Ovary (tissue), 9 donors: Measurements from ENCODE around the gene RGS12. TPM values are rescaled to one million over a fixed set of nuclear protein-coding genes. Genes with fewer than 3 reads are reported as not detected.
A peak's percentile ranks its signal among the peaks of the same experiment; 100 is the strongest.

Experiments used
- DNase-seq, 5 donors: peaks; one replicate each; pipeline ENCODE4 v3.0.0-alpha.2; 2019 to 2020
- H3K27ac ChIP-seq, 2 donors: fragments of 200-600 bp; one replicate each; pipeline versions ENCODE4 v1.5.1 to v1.8.0; 2019 to 2022
- H3K27me3 ChIP-seq: fragments of 200-600 bp; one replicate; pipeline ENCODE4 v1.8.0; 2022
- H3K36me3 ChIP-seq: fragments of 200-600 bp; sonication (generic); one replicate; pipeline ENCODE4 v1.5.1; 2019
- H3K4me1 ChIP-seq: one replicate; pipeline ENCODE4 v1.8.1; 2013; ENCODE audit warnings: mild to moderate bottlenecking, moderate library complexity; ENCODE audit not compliant: insufficient read depth
- H3K4me3 ChIP-seq: fragments of 200-600 bp; sonication (generic); one replicate; pipeline ENCODE4 v1.5.1; 2017
- H3K9me3 ChIP-seq, 2 donors: fragments of 200-600 bp in 1 of 2; sonication (generic) in 1 of 2; one replicate each; pipeline versions ENCODE4 v1.5.1 to v1.8.1; 2013 to 2019; ENCODE audit warnings: mild to moderate bottlenecking in 1 of 2, moderate library complexity in 1 of 2
- CTCF ChIP-seq, 3 donors: fragments of 450-650 bp in 2 of 3; fragments of 200-600 bp in 1 of 3; IDR thresholded peaks; one replicate each; pipeline versions ENCODE4 v1.5.1 to v1.8.0; 2016 to 2022; ENCODE audit warnings: antibody characterized with exemption in 3 of 3, mild to moderate bottlenecking in 1 of 3
- EP300 ChIP-seq: sonication (generic); formaldehyde crosslinking; IDR thresholded peaks from one replicate; pipeline ENCODE4 v1.6.1; 2017; ENCODE audit warnings: antibody characterized with exemption
- POLR2A ChIP-seq: fragments of 450-650 bp; IDR thresholded peaks from one replicate; pipeline ENCODE4 v1.6.1; 2017; ENCODE audit warnings: antibody characterized with exemption, mild to moderate bottlenecking, moderate library complexity
- WGBS, 3 donors: extraction: QIAGEN DNeasy Blood & Tissue Kit in 1 of 3; methylation state at CpG; one replicate each; pipeline versions ENCODE4 v1.1.5 to v1.1.7; 2013 to 2017; 5-methylcytosine and 5-hydroxymethylcytosine counted together
- intact Hi-C, 4 donors: fragments of 100-400 bp; cut with DNase I; formaldehyde crosslinking; loops; one replicate each; pipeline versions ENCODE4 v1.11.0 to v1.15.1; 2022 to 2023
- polyA plus RNA-seq, 2 donors: library from polyadenylated mRNA; stranded (reverse); fragments of 200-250 nt in 1 of 2; fragments of 350-450 nt in 1 of 2; fragmentation: Illumina TruSeq in 1 of 2; extraction: RNeasy Lipid Tissue Mini Kit (QIAGEN cat#74804) in 1 of 2; gene quantifications; one replicate each; pipeline ENCODE4 v1.2.3, GENCODE V29; 2013 to 2014
- total RNA-seq, 7 donors: library from RNA; depleted of rRNA in 2 of 7; stranded (reverse); fragments of >200 nt in 2 of 7; fragmentation: NEBNext Ultra II Directional in 3 of 7; extraction: Animal tissue kit (Norgen Biotek cat#: 25700) in 3 of 7; gene quantifications; one replicate each; pipeline versions ENCODE4 v1.1.0 to v1.2.4, GENCODE V29; 2016 to 2023
- donor health status: DM: no; HTN: no; CAD: no; lungs with moderate emphysema.
- donor health status: DM: no; HTN: no; CAD: no.
- donor health status: Bipolar disorder and iron deficiency.
- donor health status: DM: yes; HTN: yes; CAD: no.
- donor health status: DM: no; HTN: no; CAD: no.
- donor health status: DM: yes; HTN: yes; CAD: no.

The RGS12 gene
- total and polyA plus RNA-seq, 9 donors, result 11.4 to 50.7 (median 30.9) TPM

- H3K9me3 ChIP-seq, result no peaks in the 10 kb centered on the region
- H3K4me1 ChIP-seq, result no peaks in the 10 kb centered on the region
- H3K27ac ChIP-seq, result no peak overlapping the region
- TF ChIP-seq CTCF (IDR thresholded peaks at IDR 0.05) (no peak), POLR2A (no peak), EP300 (no peak)
- DNase-seq, result peak in 1 of 5 donors; percentile 12
- H3K36me3 ChIP-seq, result no peaks in the 10 kb centered on the region
- intact Hi-C loops, result no loop called here
- H3K27me3 ChIP-seq, result no peaks in the 10 kb centered on the region
- H3K4me3 ChIP-seq, result no peak overlapping the region
- 81 to 83% (median 82%) methylated on average over 28 of the region's 28 CpGs for WGBS, 3 donors
These were observed 29.6 kb upstream of the RGS12 start for GRCh38 chr4:3263053-3263875.

- no peak overlapping the region for H3K27ac ChIP-seq
- H3K4me3 ChIP-seq, result no peak overlapping the region
- TF ChIP-seq POLR2A (no peak), CTCF (IDR thresholded peaks at IDR 0.05) (no peak), EP300 (no peak)
- no peaks in the 10 kb centered on the region for H3K4me1 ChIP-seq
- H3K27me3 ChIP-seq, result no peaks in the 10 kb centered on the region
- intact Hi-C loops, result no loop called here
- DNase-seq, result no peak
- 63 to 73% (median 68%) methylated on average over 6 of the region's 6 CpGs for WGBS, 3 donors
- no peaks in the 10 kb centered on the region for H3K9me3 ChIP-seq
- H3K36me3 ChIP-seq, result no peaks in the 10 kb centered on the region
These were observed 29.0 kb upstream of the RGS12 start for GRCh38 chr4:3263876-3264193.

- Histone ChIP-seq H3K36me3 (no peaks in the 10 kb centered on the region), H3K4me1 (no peaks in the 10 kb centered on the region), H3K27ac (no peak overlapping the region), H3K27me3 (no peaks in the 10 kb centered on the region), H3K4me3 (no peak overlapping the region), H3K9me3 (no peaks in the 10 kb centered on the region)
- WGBS, 3 donors, result 92 to 94% (median 94%) methylated on average over 17 of the region's 17 CpGs
- no peak for DNase-seq
- TF ChIP-seq EP300 (no peak), POLR2A (no peak), CTCF (IDR thresholded peaks at IDR 0.05) (no peak)
- intact Hi-C loops, result no loop called here
These were observed 26.7 kb upstream of the RGS12 start for GRCh38 chr4:3266076-3266475.

- H3K4me3 ChIP-seq, result no peak overlapping the region
- no peaks in the 10 kb centered on the region for H3K4me1 ChIP-seq
- no peaks in the 10 kb centered on the region for H3K9me3 ChIP-seq
- DNase-seq, result peak in 1 of 5 donors; percentile 10
- no peaks in the 10 kb centered on the region for H3K36me3 ChIP-seq
- intact Hi-C loops, result no loop called here
- TF ChIP-seq POLR2A, result no peak
- no peak for TF ChIP-seq EP300
- TF ChIP-seq CTCF (IDR thresholded peaks at IDR 0.05), result no peak
- 71 to 80% (median 74%) methylated on average over 14 to 18 of the region's 18 CpGs for WGBS, 3 donors
- H3K27me3 ChIP-seq, result no peaks in the 10 kb centered on the region
- no peak overlapping the region for H3K27ac ChIP-seq
These were observed 25.0 kb upstream of the RGS12 start for GRCh38 chr4:3267576-3268394.
